Kidney epithelial cell (primary cell): ENCODE results near the gene BBS1. TPM values are rescaled to one million over a fixed set of nuclear protein-coding genes. Genes with fewer than 3 reads are reported as not detected.

Experiments
- DNase-seq: peaks from one replicate; pipeline ENCODE4 v3.0.0-alpha.2; 2010; ENCODE audit warnings: low read depth
- H3K27me3 ChIP-seq: 2 replicates; pipeline ENCODE4 v1.6.0; 2011; ENCODE audit warnings: low read length; ENCODE audit not compliant: control insufficient read depth, insufficient read depth
- H3K36me3 ChIP-seq: 2 replicates; pipeline ENCODE4 v1.5.1; 2011; ENCODE audit warnings: low read length; ENCODE audit not compliant: control insufficient read depth, insufficient read depth
- H3K4me3 ChIP-seq: 2 replicates; pipeline ENCODE4 v1.5.1; 2011; ENCODE audit warnings: low read depth, mild to moderate bottlenecking, control low read depth, low read length
- CTCF ChIP-seq: IDR thresholded peaks from 2 replicates; pipeline ENCODE4 v1.5.1; 2011; ENCODE audit warnings: mild to moderate bottlenecking, moderate library complexity, low read length, control low read depth, inconsistent platforms; ENCODE audit not compliant: insufficient read depth, poor library complexity, severe bottlenecking
- total RNA-seq: library from RNA; depleted of rRNA; stranded (reverse); fragments of >200 nt; gene quantifications from 2 replicates; pipeline ENCODE4 v1.2.3, GENCODE V29; 2015

The BBS1 gene
- total RNA-seq, 1 donor from 2014 or later = 39.6 TPM

GRCh38 chr11:66559866-66560676 lies 49.6 kb downstream of the BBS1 start:
- peaks cover 38% of the 10 kb centered on the region for H3K27me3 ChIP-seq
- no peaks in the 10 kb centered on the region for H3K36me3 ChIP-seq
- DNase-seq = no peak
- no peak overlapping the region for H3K4me3 ChIP-seq
- TF ChIP-seq CTCF = no peak

GRCh38 chr11:66561178-66561974 lies 50.9 kb downstream of the BBS1 start:
- TF ChIP-seq CTCF = no peak
- Histone ChIP-seq H3K27me3 (peaks cover 33% of the 10 kb centered on the region), H3K36me3 (no peaks in the 10 kb centered on the region), H3K4me3 (no peak overlapping the region)
- DNase-seq = no peak

GRCh38 chr11:66561975-66562248 lies 51.5 kb downstream of the BBS1 start:
- Histone ChIP-seq H3K36me3 (no peaks in the 10 kb centered on the region), H3K27me3 (peaks cover 33% of the 10 kb centered on the region), H3K4me3 (no peak overlapping the region)
- no peak for TF ChIP-seq CTCF
- no peak for DNase-seq

GRCh38 chr11:66562275-66562674 lies 51.8 kb downstream of the BBS1 start:
- TF ChIP-seq CTCF = no peak
- Histone ChIP-seq H3K4me3 (no peak overlapping the region), H3K27me3 (peaks cover 29% of the 10 kb centered on the region), H3K36me3 (no peaks in the 10 kb centered on the region)
- DNase-seq = no peak

GRCh38 chr11:66562907-66563583 lies 52.6 kb downstream of the BBS1 start:
- no peak for TF ChIP-seq CTCF
- DNase-seq = no peak
- H3K36me3 ChIP-seq = no peaks in the 10 kb centered on the region
- H3K4me3 ChIP-seq = no peak overlapping the region
- H3K27me3 ChIP-seq = peaks cover 28% of the 10 kb centered on the region
